K562 (cell line): ENCODE data around the gene HOGA1. TPM values are rescaled to one million over a fixed set of nuclear protein-coding genes. Genes with fewer than 3 reads are reported as not detected.

Experiments
- ATAC-seq: fragments of 200-7000 bp; cut with Tn5 transposase; 3 replicates; pipeline ENCODE4 v1.9.1; 2020; ENCODE audit warnings: moderate library complexity
- Bru-seq: library from RNA; stranded (reverse); fragments of 400-500 nt; gene quantifications from one replicate; lab custom pipeline; 2021; lab: Mats Ljungman, UMichigan
- BruChase-seq, 2 experiments: library from RNA; stranded (reverse); fragments of 400-500 nt; gene quantifications; one replicate each; lab custom pipeline; 2021; lab: Mats Ljungman, UMichigan
- BruUV-seq: library from RNA; stranded (reverse); fragments of 400-500 nt; replicated peaks from 2 replicates; lab custom pipeline; 2021; lab: Mats Ljungman, UMichigan
- CTCF ChIA-PET: fragments of 300-600 bp; formaldehyde crosslinking; extraction: SDS; loops from one replicate; lab custom pipeline; 2021; ENCODE audit warnings: low intra/inter-chr PET ratio; lab: Yijun Ruan, JAX
- POLR2A ChIA-PET: fragments of 300-600, 350-650 bp; sonication (Branson Sonifier 250); formaldehyde crosslinking; extraction: SDS; loops from one replicate; lab custom pipeline; 2021; ENCODE audit warnings: antibody characterized with exemption, inconsistent platforms; lab: Yijun Ruan, JAX
- DNase-seq, 4 experiments: peaks; one replicate each; pipeline versions ENCODE4 v3.0.0 to v3.0.0-alpha.2; 2011 to 2018; ENCODE audit warnings: low spot score in 3 of 4, mixed read lengths in 3 of 4; ENCODE audit errors: extremely low read depth in 1 of 4
- FAIRE-seq: peaks from 2 replicates; lab custom pipeline; 2011; peaks lifted over from hg19 to GRCh38; lab: Jason Lieb, UNC
- H2AFZ ChIP-seq: 2 replicates; pipeline ENCODE4 v1.6.0; 2011; ENCODE audit warnings: low read depth, low read length, control low read depth, inconsistent platforms
- H3K27ac ChIP-seq: fragments of 200-600 bp; 3 replicates; pipeline ENCODE4 v1.8.0; 2011; ENCODE audit warnings: low read depth, mild to moderate bottlenecking, control low read depth, inconsistent platforms, low read length, moderate library complexity, mixed read lengths; ENCODE audit errors: extremely low read depth
- H3K27me3 ChIP-seq, 2 experiments: fragments of 300-600 bp in 1 of 2; 2 replicates in 1 of 2; 3 replicates in 1 of 2; pipeline versions ENCODE4 v1.6.0 to v1.8.0; 2011; ENCODE audit warnings: inconsistent platforms in 2 of 2, low read length in 2 of 2, mild to moderate bottlenecking in 1 of 2, mixed read lengths in 1 of 2, moderate library complexity in 1 of 2; ENCODE audit not compliant: control insufficient read depth in 2 of 2, insufficient read depth in 2 of 2
- H3K36me3 ChIP-seq: fragments of 300-600 bp; 3 replicates; pipeline ENCODE4 v1.8.0; 2011; ENCODE audit warnings: mild to moderate bottlenecking, low read length, inconsistent platforms; ENCODE audit not compliant: control insufficient read depth, insufficient read depth
- H3K4me1 ChIP-seq, 2 experiments: fragments of 200-600 bp in 1 of 2; replicated peaks in 1 of 2; 2 replicates in 1 of 2; 3 replicates in 1 of 2; pipeline versions ENCODE4 v1.5.1 to v1.8.0; 2011; ENCODE audit warnings: inconsistent platforms in 2 of 2, low read length in 2 of 2, mild to moderate bottlenecking in 1 of 2, mixed read lengths in 1 of 2, moderate library complexity in 1 of 2; ENCODE audit not compliant: control insufficient read depth in 2 of 2, insufficient read depth in 2 of 2
- H3K4me2 ChIP-seq: 2 replicates; pipeline ENCODE4 v1.6.1; 2011; ENCODE audit warnings: low read length, control low read depth, inconsistent platforms, mixed read lengths; ENCODE audit not compliant: insufficient read depth
- H3K4me3 ChIP-seq: fragments of 200-600 bp; sonication (generic), shearing (Covaris generic); 2 replicates; pipeline ENCODE4 v1.5.1; 2016; ENCODE audit warnings: control low read depth, inconsistent platforms
- H3K79me2 ChIP-seq: fragments of 200-600 bp; 3 replicates; pipeline ENCODE4 v1.8.0; 2011; ENCODE audit warnings: low read length, inconsistent platforms; ENCODE audit not compliant: control insufficient read depth, insufficient read depth
- H3K9ac ChIP-seq, 2 experiments: 2 replicates each; pipeline versions ENCODE4 v1.6.0 to v1.6.1; 2011; ENCODE audit warnings: low read depth in 2 of 2, low read length in 2 of 2, control low read depth in 1 of 2, inconsistent platforms in 1 of 2, mild to moderate bottlenecking in 1 of 2, mixed read lengths in 1 of 2; ENCODE audit not compliant: insufficient read depth in 1 of 2
- H3K9me1 ChIP-seq: one replicate; pipeline ENCODE4 v1.6.0; 2011; ENCODE audit warnings: inconsistent platforms, mild to moderate bottlenecking, low read length, moderate library complexity; ENCODE audit not compliant: control insufficient read depth, insufficient read depth
- H3K9me3 ChIP-seq: replicated peaks from 2 replicates; pipeline ENCODE4 v1.5.1; 2011; ENCODE audit warnings: low read depth, low read length, inconsistent platforms; ENCODE audit not compliant: control insufficient read depth, insufficient read depth
- H4K20me1 ChIP-seq: replicated peaks from 2 replicates; pipeline ENCODE4 v1.6.1; 2011; ENCODE audit warnings: low read length, inconsistent platforms, mixed read lengths; ENCODE audit not compliant: control insufficient read depth, insufficient read depth
- EP400 ChIP-seq: fragments of 450-650 bp; IDR thresholded peaks from 2 replicates; pipeline ENCODE4 v1.6.1; 2017; ENCODE audit warnings: antibody characterized with exemption, mild to moderate bottlenecking, moderate library complexity
- GTF2E2 ChIP-seq: fragments of 200-800 bp; sonication (Bioruptor generic); IDR thresholded peaks from 2 replicates; pipeline ENCODE4 v1.6.1; 2016; ENCODE audit warnings: missing genetic modification characterization, missing compliant biosample characterization
- TFE3 ChIP-seq: fragments of 450-650 bp; formaldehyde crosslinking; IDR thresholded peaks from 2 replicates; pipeline ENCODE4 v1.4.0; 2020; ENCODE audit warnings: mild to moderate bottlenecking, mixed read lengths
- USF1 ChIP-seq: sonication (generic); formaldehyde crosslinking; IDR thresholded peaks from 2 replicates; pipeline ENCODE4 v1.9.0; 2022; ENCODE audit warnings: mild to moderate bottlenecking, missing genetic modification reagents
- USF2 ChIP-seq: sonication (generic); formaldehyde crosslinking; IDR thresholded peaks from 2 replicates; pipeline ENCODE4 v1.5.0; 2020; ENCODE audit warnings: missing genetic modification reagents
- WGBS: fragments of 100-300 bp; shearing (Covaris generic); methylation state at CpG from one replicate; pipeline ENCODE4 v1.1.6; 2016; ENCODE audit warnings: low coverage, mixed read lengths; ENCODE audit not compliant: insufficient coverage; ENCODE audit errors: missing lambda C conversion rate; 5-methylcytosine and 5-hydroxymethylcytosine counted together
- in situ Hi-C: fragments of 300-500 bp; cut with MboI; formaldehyde crosslinking; loops from 4 replicates; pipeline ENCODE4 v1.15.0; 2018; ENCODE audit warnings: inconsistent platforms, mixed read lengths
- intact Hi-C: fragments of 100-400 bp; cut with micrococcal nuclease; formaldehyde crosslinking; loops from 2 replicates; pipeline ENCODE4 v1.14.2; 2022
- long read RNA-seq, 3 experiments: library from polyadenylated mRNA in 2 of 3; library from RNA in 1 of 3; unstranded in 2 of 3; stranded (forward) in 1 of 3; transcript quantifications; one replicate each; pipeline ENCODE4 v2.0.0, GENCODE V29; 2019 to 2022
- polyA minus RNA-seq, 3 experiments: library from RNA; depleted of rRNA, polyadenylated mRNA; stranded (reverse); fragments of >200 nt; gene quantifications; 2 replicates each; pipeline ENCODE4 v1.2.3, GENCODE V29; 2011
- polyA plus RNA-seq, 8 experiments: library from polyadenylated mRNA; depleted of rRNA in 4 of 8; stranded (reverse) in 5 of 8; unstranded in 3 of 8; fragments of >200 nt; fragmentation: Nextera tagmentation in 2 of 8; fragmentation: Illumina TruSeq in 1 of 8; extraction: Ambion mirVana in 2 of 8; extraction: Trizol in 1 of 8; gene quantifications; 2 replicates each; pipeline versions ENCODE4 v1.2.1 to v1.2.3, GENCODE V29; 2011 to 2014; ENCODE audit warnings: inconsistent platforms in 1 of 8, missing spikeins in 1 of 8
- total RNA-seq, 7 experiments: library from RNA; depleted of rRNA in 6 of 7; stranded (reverse); fragments of >200 nt in 6 of 7; fragmentation: Illumina TruSeq in 2 of 7; extraction: Trizol in 2 of 7; gene quantifications; 2 replicates each; pipeline versions ENCODE4 v1.2.1 to v1.2.3, GENCODE V29; 2011 to 2021; ENCODE audit warnings: low replicate concordance in 1 of 7

HOGA1 gene
- total RNA-seq (2011; cell fraction: chromatin; rRNA removed; ENCODE audit: low replicate concordance), result not detected in 2 replicates
- total RNA-seq (2011; cell fraction: nucleolus; rRNA removed), result not detected in 2 replicates
- total RNA-seq (2011; cell fraction: nucleoplasm; rRNA removed), result not detected in 2 replicates
- total RNA-seq (2014; rRNA removed) (not detected in 2 replicates), total RNA-seq (2014; rRNA removed; fragmentation: Illumina TruSeq; extraction: Trizol) (not detected in 2 replicates), total RNA-seq (2015; rRNA removed; fragmentation: Illumina TruSeq; extraction: Trizol) (not detected in 2 replicates), total RNA-seq (2021) (not detected in 2 replicates), polyA plus RNA-seq (2011; rRNA removed) (not detected in 2 replicates), polyA plus RNA-seq (2014; fragmentation: Illumina TruSeq; extraction: Trizol) (not detected in 2 replicates), polyA plus RNA-seq (2014; fragmentation: Nextera tagmentation; extraction: Ambion mirVana) (not detected), polyA plus RNA-seq (2014; rRNA removed) (not detected in 2 replicates), polyA minus RNA-seq (2011; rRNA and poly(A)+ RNA removed) (not detected in 2 replicates), Bru-seq, nascent RNA (not detected), BruChase-seq, experiment 1, labeled RNA remaining after a 2-hour chase (percentile 24 among the genes with signal in this experiment), BruChase-seq, experiment 2, labeled RNA remaining after a 6-hour chase (not detected)
- polyA plus RNA-seq (2011; cell fraction: cytosol; rRNA removed), result not detected in 2 replicates
- polyA plus RNA-seq (2011; cell fraction: nucleus; rRNA removed), result not detected in 2 replicates
- 0.03 TPM in 1 of 2 replicates, not detected in the other for polyA plus RNA-seq (2012)
- polyA minus RNA-seq (2011; cell fraction: cytosol; rRNA and poly(A)+ RNA removed), result not detected in 2 replicates
- not detected in 2 replicates for polyA minus RNA-seq (2011; cell fraction: nucleus; rRNA and poly(A)+ RNA removed)
- long read RNA-seq, experiment 1, result 0 reads
- long read RNA-seq, experiment 2, result 0 reads
- long read RNA-seq, experiment 3, result 0 reads

- intact Hi-C loops (no loop called here), in situ Hi-C loops (no loop called here)
- Histone ChIP-seq H3K4me1 (peaks cover 0 to 3% of the 10 kb centered on the region in 2 experiments; a peak in 3 of 5 replicates), H3K9ac (no peak within 1 kb of the TSS), H3K9me1 (no peaks in the 10 kb centered on the region), H3K9me3 (no peaks in the 10 kb centered on the region), H3K4me3 (no peak within 1 kb of the TSS), H3K4me2 (no peak within 1 kb of the TSS), H3K79me2 (no peaks in the 10 kb centered on the region), H3K27ac (no peak within 1 kb of the TSS), H2AFZ (0 out of 2 replicates have a peak within 1 kb of the TSS, but pooled peaks have one; percentile 32), H3K27me3 (no peaks in the 10 kb centered on the region), H4K20me1 (no peaks in the 10 kb centered on the region), H3K36me3 (no peaks in the 10 kb centered on the region)
- CTCF ChIA-PET, result no interaction called here
- POLR2A ChIA-PET, result no interaction called here
- no TSS peak for BruUV-seq
- no peak for DNase-seq
- 38% methylated on average over 4 of the region's 5 CpGs for WGBS
- FAIRE-seq, result no peak
- ATAC-seq, result no peak
- TF ChIP-seq USF1 (CRISPR knock-in tag), result peak; percentile 33; the same call in 1 of the 2 replicates
- TF ChIP-seq TFE3 (CRISPR knock-in tag), result no peak
- 0 out of 2 replicates have a peak, but pooled peaks have one; percentile 26 for TF ChIP-seq USF2 (CRISPR knock-in tag)
- TF ChIP-seq GTF2E2 (tag), result no peak
- TF ChIP-seq EP400, result no peak
Observed at GRCh38 chr10:97584060-97584797, at the start of gene HOGA1. TSS of gene HOGA1 (plus strand) at chr10:97584389. CDS start at chr10:97584704, 315 bp downstream.
